Liver (tissue), 3 donors: Measurements from ENCODE around the gene SH3D21.

Experiments
- CTCF ChIP-seq: fragments of 150-350 bp; IDR thresholded peaks from 2 replicates; pipeline ENCODE4 v1.5.1; 2017; ENCODE audit warnings: improper control_type of control experiment, low read depth, low read length; ENCODE audit not compliant: missing input control
- NR2F2 ChIP-seq: IDR thresholded peaks from 2 replicates; pipeline ENCODE4 v1.6.1; 2016; ENCODE audit warnings: antibody characterized with exemption
- RAD21 ChIP-seq, 2 donors: IDR thresholded peaks; 2 replicates each; pipeline ENCODE4 v1.6.1; 2016; ENCODE audit warnings: antibody characterized with exemption in 2 of 2, mild to moderate bottlenecking in 2 of 2
- REST ChIP-seq: IDR thresholded peaks from 2 replicates; pipeline ENCODE4 v1.6.1; 2016; ENCODE audit warnings: antibody characterized with exemption, mild to moderate bottlenecking
- SP1 ChIP-seq: IDR thresholded peaks from 2 replicates; pipeline ENCODE4 v1.6.1; 2018; ENCODE audit warnings: antibody characterized with exemption, mild to moderate bottlenecking
- ZBTB33 ChIP-seq: IDR thresholded peaks from 2 replicates; pipeline ENCODE4 v1.6.1; 2016; ENCODE audit warnings: antibody characterized with exemption
- donor health status: healthy.
- donor health status: healthy.

- TF ChIP-seq CTCF (no peak), REST (no peak), ZBTB33 (no peak), SP1 (no peak), NR2F2 (no peak), RAD21 (IDR thresholded peaks at IDR 0.05) (no peak)
Measured at GRCh38 chr1:36355811-36356210, 49.6 kb downstream of the SH3D21 start.
